ENCODE data around the gene PPAT.

PPAT gene

GRCh38 chr4:56430203-56430602, 5.2 kb downstream of the PPAT start:
- DNase-seq: no peak

GRCh38 chr4:56427179-56427578, 8.2 kb downstream of the PPAT start:
- DNase-seq: no peak

GRCh38 chr4:56426273-56426672, 9.1 kb downstream of the PPAT start:
- DNase-seq: no peak

- no peak for DNase-seq
These were observed 9.9 kb downstream of the PPAT start for GRCh38 chr4:56425518-56425917.

GRCh38 chr4:56424697-56425514, 10.5 kb downstream of the PPAT start:
- no peak for DNase-seq

GRCh38 chr4:56424176-56424575, 11.2 kb downstream of the PPAT start:
- DNase-seq: no peak

- no peak for DNase-seq
These were observed 18.0 kb downstream of the PPAT start for GRCh38 chr4:56417396-56417795.

GRCh38 chr4:56416349-56416748, 19.1 kb downstream of the PPAT start:
- no peak for DNase-seq

- no peak for DNase-seq
These were observed 21.2 kb downstream of the PPAT start for GRCh38 chr4:56414135-56414670.

- peak; percentile 86 for DNase-seq
These were observed 25.0 kb downstream of the PPAT start for GRCh38 chr4:56410247-56411062.

GRCh38 chr4:56409511-56410090, 25.8 kb downstream of the PPAT start:
- DNase-seq: no peak

- no peak for DNase-seq
These were observed 26.4 kb downstream of the PPAT start for GRCh38 chr4:56408978-56409377.

- DNase-seq: no peak
These were observed 29.3 kb downstream of the PPAT start for GRCh38 chr4:56406151-56406550.

- DNase-seq: no peak
These were observed 30.4 kb downstream of the PPAT start for GRCh38 chr4:56405016-56405415.

GRCh38 chr4:56400560-56400959, 34.9 kb downstream of the PPAT start:
- DNase-seq: no peak

GRCh38 chr4:56391270-56391669, 44.1 kb downstream of the PPAT start:
- no peak for DNase-seq

- no peak for DNase-seq
These were observed 45.9 kb downstream of the PPAT start for GRCh38 chr4:56389558-56389957.

- DNase-seq: no peak
These were observed 47.1 kb downstream of the PPAT start for GRCh38 chr4:56388306-56388705.

- peak; percentile 92 for DNase-seq
These were observed 48.1 kb downstream of the PPAT start, which contains the start of gene AASDH for GRCh38 chr4:56387023-56388001. Gene AASDH (minus strand): TSS chr4:56387491. CDS start chr4:56384299, 3,192 bp downstream.

- DNase-seq: no peak
These were observed 49.3 kb downstream of the PPAT start for GRCh38 chr4:56386091-56386490.

GRCh38 chr4:56375458-56375857, 60.0 kb downstream of the PPAT start:
- no peak for DNase-seq

GRCh38 chr4:56374956-56375355, 60.5 kb downstream of the PPAT start:
- DNase-seq: no peak

Data from NCI-H1092 (cell line).